ENCODE results near the gene CFAP69.

GRCh38 chr7:90320418-90320800, 75.4 kb downstream of the CFAP69 start:
- TF ChIP-seq CTCF (conservative IDR thresholded peaks at IDR 0.05; ENCODE audit: low read depth, low read length) (no peak), EZH2 (IDR thresholded peaks at IDR 0.05; ENCODE audit: low read length, unreplicated experiment) (no peak), EZH2phosphoT487 (IDR thresholded peaks at IDR 0.05; ENCODE audit: borderline replicate concordance, low read length) (no peak)

All from PC-3 (cell line).